ENCODE measurements around the gene DNTT. TPM values are rescaled to one million over a fixed set of nuclear protein-coding genes. Genes with fewer than 3 reads are reported as not detected.

Gene DNTT
- total and polyA plus RNA-seq, 3 donors from 2014 or later: 0.31 to 0.94 TPM; not detected in 1

DNA sequence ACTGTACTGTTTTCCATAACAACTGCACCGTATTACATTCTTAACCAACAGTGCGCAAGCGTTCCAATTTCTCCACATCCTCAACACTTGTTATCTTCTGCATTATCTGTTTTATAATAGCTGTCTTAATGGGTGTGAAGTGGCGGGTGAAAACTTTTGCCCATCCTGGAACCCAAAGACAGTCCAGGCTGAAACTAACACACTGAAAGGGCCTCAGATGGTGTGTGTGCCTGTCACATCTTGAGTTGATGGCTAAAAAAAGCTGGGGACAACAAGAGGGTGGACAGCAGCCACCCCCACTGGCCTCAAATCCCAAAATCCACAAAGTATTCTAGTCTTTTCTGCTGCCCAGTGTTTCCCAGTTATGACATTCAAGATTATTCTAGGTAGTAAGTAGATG, 35.1 kb downstream of the DNTT start:
- 90 to 93% methylated on average over 4 of the region's 4 CpGs for WGBS, 2 donors
- Histone ChIP-seq H3K36me3 (ENCODE audit: low read depth, missing control alignments) (no peaks in the 10 kb centered on the region), H3K9me3 (no peaks in the 10 kb centered on the region), H3K4me1 (no peaks in the 10 kb centered on the region), H3K27ac (no peak overlapping the region), H3K27me3 (no peaks in the 10 kb centered on the region), H3K4me3 (no peak overlapping the region)
- no peak for DNase-seq
- intact Hi-C loops (cut with DNase I; ENCODE audit: low total_unique reads): no loop called here
- no peak for TF ChIP-seq POLR2A (IDR thresholded peaks at IDR 0.05)
- TF ChIP-seq, protein P1, sequence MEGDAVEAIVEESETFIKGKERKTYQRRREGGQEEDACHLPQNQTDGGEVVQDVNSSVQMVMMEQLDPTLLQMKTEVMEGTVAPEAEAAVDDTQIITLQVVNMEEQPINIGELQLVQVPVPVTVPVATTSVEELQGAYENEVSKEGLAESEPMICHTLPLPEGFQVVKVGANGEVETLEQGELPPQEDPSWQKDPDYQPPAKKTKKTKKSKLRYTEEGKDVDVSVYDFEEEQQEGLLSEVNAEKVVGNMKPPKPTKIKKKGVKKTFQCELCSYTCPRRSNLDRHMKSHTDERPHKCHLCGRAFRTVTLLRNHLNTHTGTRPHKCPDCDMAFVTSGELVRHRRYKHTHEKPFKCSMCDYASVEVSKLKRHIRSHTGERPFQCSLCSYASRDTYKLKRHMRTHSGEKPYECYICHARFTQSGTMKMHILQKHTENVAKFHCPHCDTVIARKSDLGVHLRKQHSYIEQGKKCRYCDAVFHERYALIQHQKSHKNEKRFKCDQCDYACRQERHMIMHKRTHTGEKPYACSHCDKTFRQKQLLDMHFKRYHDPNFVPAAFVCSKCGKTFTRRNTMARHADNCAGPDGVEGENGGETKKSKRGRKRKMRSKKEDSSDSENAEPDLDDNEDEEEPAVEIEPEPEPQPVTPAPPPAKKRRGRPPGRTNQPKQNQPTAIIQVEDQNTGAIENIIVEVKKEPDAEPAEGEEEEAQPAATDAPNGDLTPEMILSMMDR (IDR thresholded peaks at IDR 0.05): no peak

DNA sequence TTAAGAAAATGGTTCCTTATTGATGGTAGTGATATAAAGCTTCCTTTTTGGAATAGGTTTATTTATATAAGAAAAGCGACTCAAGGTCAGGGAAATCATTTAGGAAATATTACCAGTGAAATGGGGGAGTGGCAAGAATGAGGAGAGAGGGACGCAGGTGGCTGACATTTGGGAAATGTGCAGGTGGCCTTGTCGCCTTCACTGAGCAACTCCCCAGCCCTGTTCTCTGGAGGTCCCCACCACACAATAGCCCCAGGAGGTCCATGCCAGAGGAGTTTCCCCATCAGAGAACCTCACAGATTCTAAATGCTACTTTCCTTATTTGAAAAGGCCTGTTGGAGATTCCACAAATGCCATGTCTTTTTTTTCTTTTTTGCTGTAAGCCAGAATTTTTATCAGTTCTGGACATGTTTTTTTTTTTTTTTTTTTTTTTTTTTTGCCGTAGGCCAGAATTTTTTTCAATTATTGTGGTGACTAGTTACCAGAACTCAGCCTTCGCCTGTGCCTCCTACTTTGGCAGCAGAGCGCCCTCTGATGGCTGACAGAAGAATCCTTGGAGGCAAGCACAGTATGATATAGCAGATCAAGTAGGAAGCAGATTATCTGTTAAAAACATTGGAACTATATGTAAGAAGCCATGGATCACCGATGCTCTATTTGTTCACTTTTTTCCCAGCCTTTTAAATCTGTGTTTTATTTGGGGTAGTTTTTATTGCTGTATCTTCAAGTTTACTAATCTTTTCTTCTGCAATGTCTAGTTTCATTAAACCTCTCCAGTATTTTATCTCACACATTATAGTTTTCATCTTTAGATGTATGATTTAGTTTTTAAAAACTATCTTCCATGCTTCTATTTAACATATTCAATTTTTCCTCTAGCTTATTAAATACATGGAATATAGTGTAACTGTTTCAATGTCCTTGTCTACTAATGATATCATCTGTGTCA, 36.0 kb downstream of the DNTT start:
- peak; percentile 72 for DNase-seq

DNA sequence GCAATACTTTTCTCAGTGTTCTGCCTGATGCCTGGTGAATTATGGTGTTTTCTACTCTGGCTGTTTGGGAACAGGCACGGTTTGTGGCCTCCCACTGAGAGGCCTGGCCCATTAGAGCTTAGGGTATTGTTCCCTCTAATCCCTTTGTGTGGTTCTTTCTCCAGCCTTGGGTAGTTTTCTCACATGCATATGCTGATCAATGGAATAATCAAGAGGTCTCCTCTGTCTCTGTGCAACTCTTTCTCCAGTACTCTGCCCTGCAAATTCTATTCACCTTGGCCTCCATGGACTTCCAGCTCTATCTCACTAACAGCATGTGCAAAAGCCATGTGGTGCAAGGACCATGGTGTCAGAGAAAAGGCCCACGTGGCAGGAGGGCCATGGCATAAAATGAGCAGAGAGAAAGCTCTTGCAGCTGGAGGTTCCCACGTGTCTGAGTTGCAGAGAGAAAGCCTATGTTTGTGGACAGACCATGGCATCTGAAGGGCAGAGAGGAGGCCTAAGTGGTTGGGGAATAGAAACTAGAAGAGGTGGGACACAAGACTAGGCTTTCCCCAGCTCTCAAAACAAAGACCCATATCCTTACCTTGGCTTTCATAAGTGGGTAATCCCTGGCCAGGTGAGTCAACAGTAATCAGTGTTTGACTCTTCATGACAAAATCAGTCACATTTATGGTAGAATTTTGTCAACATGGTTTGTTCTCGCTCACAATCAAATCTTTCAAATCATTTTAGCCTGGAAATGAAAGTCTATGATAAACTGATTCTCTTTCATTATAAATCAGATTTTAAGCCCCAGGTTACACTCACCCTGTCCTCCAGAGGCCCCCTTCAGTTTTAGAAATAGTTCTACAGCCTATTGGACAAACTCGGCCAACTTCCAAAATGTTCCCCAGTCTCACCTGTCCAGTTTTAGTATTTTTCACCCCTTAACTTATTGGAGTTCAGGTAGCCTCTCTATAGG, 37.3 kb downstream of the DNTT start:
- H3K27ac ChIP-seq: no peak overlapping the region
- no peak overlapping the region for H3K4me3 ChIP-seq
- no peaks in the 10 kb centered on the region for H3K9me3 ChIP-seq
- H3K27me3 ChIP-seq: no peaks in the 10 kb centered on the region
- TF ChIP-seq, protein P1 (IDR thresholded peaks at IDR 0.05): no peak
- TF ChIP-seq POLR2A (IDR thresholded peaks at IDR 0.05): no peak
- intact Hi-C loops (cut with DNase I; ENCODE audit: low total_unique reads): no loop called here
- DNase-seq: no peak
- 74 to 75% methylated on average over 5 of the region's 5 CpGs for WGBS, 2 donors
- no peaks in the 10 kb centered on the region for H3K4me1 ChIP-seq
- H3K36me3 ChIP-seq (ENCODE audit: low read depth, missing control alignments): no peaks in the 10 kb centered on the region

More for the DNA sequence above, 36.0 kb downstream of the DNTT start:
- no peaks in the 10 kb centered on the region for H3K27me3 ChIP-seq
- intact Hi-C loops (cut with DNase I; ENCODE audit: low total_unique reads): no loop called here
- TF ChIP-seq POLR2A (IDR thresholded peaks at IDR 0.05): no peak
- TF ChIP-seq, protein P1 (IDR thresholded peaks at IDR 0.05): peak in 2 of 3 experiments; percentile 28 to 48
- no peak overlapping the region for H3K27ac ChIP-seq
- no peak overlapping the region for H3K4me3 ChIP-seq
- no peaks in the 10 kb centered on the region for H3K36me3 ChIP-seq (ENCODE audit: low read depth, missing control alignments)
- no peaks in the 10 kb centered on the region for H3K9me3 ChIP-seq
- no peaks in the 10 kb centered on the region for H3K4me1 ChIP-seq
- 46 to 56% methylated on average over 7 of the region's 7 CpGs for WGBS, 2 donors

DNA sequence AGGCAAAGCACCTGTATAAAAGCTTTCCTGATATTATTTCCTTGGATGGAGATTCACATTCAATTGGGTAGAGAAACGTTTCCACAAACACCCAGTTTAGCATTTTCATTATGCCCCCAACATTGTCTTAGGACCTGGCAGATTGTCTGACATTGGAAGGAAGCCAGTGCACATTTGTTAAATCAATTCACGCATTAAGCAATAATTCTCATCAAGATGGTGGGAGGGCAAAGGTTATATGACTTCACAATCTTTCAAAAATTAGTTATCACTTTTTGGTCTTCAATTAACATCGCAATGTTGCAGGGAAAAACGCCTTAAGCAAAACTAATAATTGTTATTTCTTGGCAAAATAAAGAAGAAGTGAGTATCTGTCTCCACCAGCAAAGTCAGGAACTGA, 38.2 kb downstream of the DNTT start:
- WGBS, 2 donors: 75 to 84% methylated on average over 4 of the region's 4 CpGs
- Histone ChIP-seq H3K36me3 (ENCODE audit: low read depth, missing control alignments) (no peaks in the 10 kb centered on the region), H3K27ac (no peak overlapping the region), H3K4me3 (no peak overlapping the region), H3K9me3 (no peaks in the 10 kb centered on the region), H3K27me3 (no peaks in the 10 kb centered on the region), H3K4me1 (no peaks in the 10 kb centered on the region)
- intact Hi-C loops (cut with DNase I; ENCODE audit: low total_unique reads): no loop called here
- TF ChIP-seq, protein P1 (IDR thresholded peaks at IDR 0.05): no peak
- no peak for TF ChIP-seq POLR2A (IDR thresholded peaks at IDR 0.05)
- no peak for DNase-seq

Measured in testis (tissue), 3 donors.